HG03196 (cell line): ENCODE results near the gene PLEKHF1.

Experiments used
- ATAC-seq: cut with Tn5 transposase; IDR thresholded peaks from one replicate; pipeline ENCODE4 v1.9.1; 2021; ENCODE audit not compliant: unreplicated experiment

The PLEKHF1 gene

DNA sequence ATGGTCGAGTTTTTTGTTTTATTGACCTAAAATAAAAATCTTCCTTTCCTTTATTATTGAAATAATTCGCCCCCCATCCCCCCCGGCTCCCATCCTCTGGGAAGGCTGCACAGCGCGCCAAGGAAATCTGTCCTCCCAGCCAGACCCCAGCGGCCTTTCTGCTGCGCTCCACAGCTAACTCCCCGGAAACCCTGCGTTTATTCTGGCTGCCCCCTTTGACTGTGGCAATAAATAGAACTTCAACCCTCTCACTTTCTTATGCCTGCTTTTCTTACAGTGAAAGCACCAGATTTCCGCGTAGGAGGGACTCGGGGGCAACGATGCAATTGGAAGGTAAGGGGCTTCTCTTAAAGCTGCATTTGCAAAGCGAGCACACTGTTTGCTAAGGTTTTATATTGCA lies 59.5 kb downstream of the PLEKHF1 start:
- ATAC-seq = no peak
